IMR-90 (cell line): ENCODE results near the gene MGAT5B. TPM values are rescaled to one million over a fixed set of nuclear protein-coding genes. Genes with fewer than 3 reads are reported as not detected.

Experiments
- ATAC-seq: fragments of 200-7000 bp; cut with Tn5 transposase; 2 replicates; pipeline ENCODE4 v1.9.1; 2020; ENCODE audit warnings: low read depth, mild to moderate bottlenecking, moderate library complexity
- BruUV-seq: library from RNA; stranded (reverse); fragments of 400-500 nt; replicated peaks from 2 replicates; lab custom pipeline; 2021; lab: Mats Ljungman, UMichigan
- CTCF ChIA-PET: fragments of 300-600 bp; formaldehyde crosslinking; extraction: SDS; loops from one replicate; lab custom pipeline; 2021; ENCODE audit warnings: antibody characterized with exemption; lab: Yijun Ruan, JAX
- POLR2A ChIA-PET: fragments of 300-600 bp; sonication (Branson Sonifier 250); formaldehyde crosslinking; loops from one replicate; lab custom pipeline; 2022; ENCODE audit warnings: antibody characterized with exemption; ENCODE audit not compliant: unreplicated experiment; lab: Charles Lee
- DNase-seq: peaks from one replicate; pipeline ENCODE4 v3.0.0; 2013
- H2AFZ ChIP-seq: replicated peaks from 2 replicates; pipeline ENCODE3; 2013; ENCODE audit warnings: low read length, mild to moderate bottlenecking; ENCODE audit not compliant: poor library complexity
- H2AK5ac ChIP-seq: 2 replicates; pipeline ENCODE4 v1.6.1; 2013; ENCODE audit warnings: low read depth, low read length, inconsistent platforms
- H2AK9ac ChIP-seq: replicated peaks from 2 replicates; pipeline ENCODE3; 2013; ENCODE audit warnings: mild to moderate bottlenecking, low read depth, low read length, moderate library complexity; ENCODE audit not compliant: poor library complexity
- H2BK120ac ChIP-seq: 2 replicates; pipeline ENCODE4 v1.6.1; 2013; ENCODE audit warnings: low read depth, low read length, inconsistent platforms
- H2BK15ac ChIP-seq: 3 replicates; pipeline ENCODE4 v1.6.1; 2013; ENCODE audit warnings: low read depth, low read length, inconsistent platforms
- H2BK20ac ChIP-seq: 2 replicates; pipeline ENCODE4 v1.6.1; 2013; ENCODE audit warnings: low read depth, mild to moderate bottlenecking, inconsistent platforms, low read length, moderate library complexity
- H2BK5ac ChIP-seq: 2 replicates; pipeline ENCODE4 v1.6.1; 2013; ENCODE audit warnings: mild to moderate bottlenecking, low read depth, low read length, inconsistent platforms; ENCODE audit not compliant: poor library complexity, severe bottlenecking
- H3K14ac ChIP-seq: replicated peaks from 2 replicates; pipeline ENCODE4 v1.6.1; 2013; ENCODE audit warnings: low read depth, low read length, inconsistent platforms
- H3K18ac ChIP-seq: 2 replicates; pipeline ENCODE4 v1.6.1; 2013; ENCODE audit warnings: low read depth, low read length, control low read depth
- H3K23ac ChIP-seq: 2 replicates; pipeline ENCODE4 v1.6.1; 2013; ENCODE audit warnings: low read depth, low read length, inconsistent platforms
- H3K27ac ChIP-seq: 2 replicates; pipeline ENCODE4 v1.5.1; 2013; ENCODE audit warnings: mild to moderate bottlenecking, control low read depth, low read length; ENCODE audit not compliant: insufficient read depth
- H3K27me3 ChIP-seq: 2 replicates; pipeline ENCODE4 v1.6.1; 2013; ENCODE audit warnings: low read length; ENCODE audit not compliant: control insufficient read depth, insufficient read depth
- H3K36me3 ChIP-seq: 2 replicates; pipeline ENCODE4 v1.6.1; 2013; ENCODE audit warnings: low read length, mixed read lengths; ENCODE audit not compliant: control insufficient read depth, insufficient read depth
- H3K4ac ChIP-seq: 2 replicates; pipeline ENCODE4 v1.6.1; 2013; ENCODE audit warnings: low read depth, low read length, inconsistent platforms
- H3K4me1 ChIP-seq: 2 replicates; pipeline ENCODE4 v1.6.1; 2013; ENCODE audit warnings: low read length, mixed read lengths; ENCODE audit not compliant: control insufficient read depth, insufficient read depth
- H3K4me2 ChIP-seq: 2 replicates; pipeline ENCODE4 v1.6.1; 2013; ENCODE audit warnings: low read depth, mild to moderate bottlenecking, control low read depth, low read length, moderate library complexity
- H3K4me3 ChIP-seq: 2 replicates; pipeline ENCODE4 v1.5.1; 2013; ENCODE audit warnings: low read depth, mild to moderate bottlenecking, control low read depth, low read length, moderate library complexity; ENCODE audit not compliant: insufficient read depth
- H3K56ac ChIP-seq: 2 replicates; pipeline ENCODE4 v1.6.1; 2013; ENCODE audit warnings: low read length, inconsistent platforms; ENCODE audit not compliant: insufficient read depth; ENCODE audit errors: extremely low read depth
- H3K79me1 ChIP-seq, 2 experiments: 2 replicates each; pipeline ENCODE4 v1.6.1; 2013; ENCODE audit warnings: low read length in 2 of 2, inconsistent platforms in 1 of 2, low read depth in 1 of 2
- H3K9ac ChIP-seq: 2 replicates; pipeline ENCODE4 v1.6.1; 2013; ENCODE audit warnings: low read depth, low read length, control low read depth
- H3K9me1 ChIP-seq: 2 replicates; pipeline ENCODE4 v1.6.1; 2013; ENCODE audit warnings: low read length, inconsistent platforms; ENCODE audit not compliant: insufficient read depth
- H3K9me3 ChIP-seq: 2 replicates; pipeline ENCODE4 v1.6.1; 2013; ENCODE audit warnings: low read length; ENCODE audit not compliant: control insufficient read depth, insufficient read depth
- H4K20me1 ChIP-seq: 2 replicates; pipeline ENCODE4 v1.6.1; 2013; ENCODE audit warnings: low read length, inconsistent platforms; ENCODE audit not compliant: insufficient read depth
- H4K5ac ChIP-seq: 2 replicates; pipeline ENCODE4 v1.6.1; 2013; ENCODE audit warnings: mild to moderate bottlenecking, low read depth, low read length, control low read depth
- H4K8ac ChIP-seq, 2 experiments: 2 replicates each; pipeline ENCODE4 v1.6.1; 2013; ENCODE audit warnings: low read depth in 2 of 2, low read length in 2 of 2, control low read depth in 1 of 2, inconsistent platforms in 1 of 2
- H4K91ac ChIP-seq: 2 replicates; pipeline ENCODE4 v1.6.1; 2013; ENCODE audit warnings: low read depth, low read length, inconsistent platforms; ENCODE audit not compliant: insufficient read depth
- BHLHE40 ChIP-seq: fragments of 150-350 bp; IDR thresholded peaks from 2 replicates; pipeline ENCODE4 v1.6.1; 2016; ENCODE audit warnings: mild to moderate bottlenecking, low read depth, low read length
- CEBPB ChIP-seq: IDR thresholded peaks from 2 replicates; pipeline ENCODE4 v1.6.1; 2012; ENCODE audit warnings: low read depth, low read length, improper control_type of control experiment
- CHD1 ChIP-seq: IDR thresholded peaks from 2 replicates; pipeline ENCODE4 v1.6.1; 2012; ENCODE audit warnings: low read depth, low read length, improper control_type of control experiment
- ELK1 ChIP-seq: fragments of 150-350 bp; IDR thresholded peaks from 2 replicates; pipeline ENCODE4 v1.6.1; 2016; ENCODE audit warnings: low read depth, mild to moderate bottlenecking, low read length, moderate library complexity, borderline replicate concordance
- FOS ChIP-seq: fragments of 150-350 bp; IDR thresholded peaks from 2 replicates; pipeline ENCODE4 v1.6.1; 2016; ENCODE audit warnings: low read depth, low read length
- MAFK ChIP-seq: IDR thresholded peaks from 2 replicates; pipeline ENCODE4 v1.6.1; 2012; ENCODE audit warnings: low read depth, low read length, improper control_type of control experiment
- MAZ ChIP-seq: IDR thresholded peaks from 2 replicates; pipeline ENCODE4 v1.6.1; 2012; ENCODE audit warnings: low read depth, mild to moderate bottlenecking, low read length, improper control_type of control experiment, moderate library complexity, borderline replicate concordance
- MXI1 ChIP-seq: IDR thresholded peaks from 2 replicates; pipeline ENCODE4 v1.6.1; 2012; ENCODE audit warnings: low read depth, mild to moderate bottlenecking, low read length, moderate library complexity, borderline replicate concordance
- NFE2L2 ChIP-seq: fragments of 150-350 bp; IDR thresholded peaks from 2 replicates; pipeline ENCODE4 v1.6.1; 2016; ENCODE audit warnings: low read depth, mild to moderate bottlenecking, low read length
- POLR2A ChIP-seq: IDR thresholded peaks from 2 replicates; pipeline ENCODE4 v1.6.1; 2012; ENCODE audit warnings: mild to moderate bottlenecking, low read depth, low read length
- RCOR1 ChIP-seq: IDR thresholded peaks from 2 replicates; pipeline ENCODE4 v1.6.1; 2012; ENCODE audit warnings: mild to moderate bottlenecking, low read length, improper control_type of control experiment; ENCODE audit not compliant: insufficient replicate concordance
- RFX5 ChIP-seq: IDR thresholded peaks from 2 replicates; pipeline ENCODE4 v1.8.0; 2012; ENCODE audit warnings: low read depth, mild to moderate bottlenecking, low read length, moderate library complexity
- WGBS, 2 experiments: methylation state at CpG; one replicate each; pipeline versions ENCODE4 v1.1.5 to v1.1.7; 2013; ENCODE audit warnings: missing lambda C conversion rate in 2 of 2; ENCODE audit not compliant: insufficient read length in 1 of 2; ENCODE audit errors: extremely low coverage in 2 of 2; 5-methylcytosine and 5-hydroxymethylcytosine counted together
- dilution Hi-C: fragments of 300-500 bp; cut with HindIII; formaldehyde crosslinking; loops from one replicate; pipeline ENCODE4 v1.14.3; 2018; ENCODE audit warnings: low sequenced_read_pairs; ENCODE audit not compliant: unreplicated experiment
- in situ Hi-C: fragments of 300-500 bp; cut with MboI; formaldehyde crosslinking; loops from 3 replicates; pipeline ENCODE4 v1.14.3; 2019; ENCODE audit warnings: low sequenced_read_pairs, inconsistent platforms, mixed read lengths
- intact Hi-C: fragments of 100-400 bp; cut with micrococcal nuclease; formaldehyde crosslinking; loops from 2 replicates; pipeline ENCODE4 v1.10.0; 2022
- polyA plus RNA-seq, 3 experiments: library from polyadenylated mRNA; depleted of rRNA; stranded (reverse); fragments of >200 nt; gene quantifications; 2 replicates each; pipeline ENCODE4 v1.2.3, GENCODE V29; 2012; ENCODE audit warnings: low replicate concordance in 1 of 3
- total RNA-seq: library from RNA; depleted of rRNA; stranded (reverse); fragments of >200 nt; gene quantifications from 2 replicates; pipeline ENCODE4 v1.2.3, GENCODE V29; 2012

The MGAT5B gene
- total and polyA plus RNA-seq, 2 of the 4 experiments (the other 2 are of a cell fraction): 0.54 to 2.0 TPM

GRCh38 chr17:76868176-76868668, at the start of gene MGAT5B (continued):
- no peak for TF ChIP-seq RFX5
- no peak for TF ChIP-seq RCOR1
- no peak; the same call in 1 of the 2 replicates for TF ChIP-seq MAZ
- no peak for TF ChIP-seq ELK1
- no peak for TF ChIP-seq MXI1

GRCh38 chr17:76820039-76820438, 48.2 kb upstream of the MGAT5B start:
- in situ Hi-C loops: no loop called here
- CTCF ChIA-PET: interaction anchor here (1.3 kb wide), 1 partner anchor 236 kb away, joined by 4 read pairs; no protein-coding TSS in a partner anchor

More at GRCh38 chr17:76820039-76820438, 48.2 kb upstream of the MGAT5B start:
- no peak overlapping the region for H3K23ac ChIP-seq
- no peaks in the 10 kb centered on the region for H3K36me3 ChIP-seq
- intact Hi-C loops (no loop called here), dilution Hi-C loops (no loop called here)
- WGBS, 2 experiments: no CpG with 5 or more reads among the region's 1 CpG
- peaks cover 21% of the 10 kb centered on the region for H3K27me3 ChIP-seq
- no peak overlapping the region for H2AFZ ChIP-seq
- no peak overlapping the region for H3K9ac ChIP-seq
- no peak for TF ChIP-seq POLR2A
- no peak for TF ChIP-seq RCOR1
- TF ChIP-seq FOS: no peak
- TF ChIP-seq MXI1: no peak
- no peak for TF ChIP-seq CHD1
- no peak for TF ChIP-seq CEBPB
- no peak for TF ChIP-seq MAFK
- no peak for TF ChIP-seq BHLHE40
- TF ChIP-seq NFE2L2: no peak
- H3K27ac ChIP-seq: no peak overlapping the region
- H4K20me1 ChIP-seq: no peaks in the 10 kb centered on the region
- no peaks in the 10 kb centered on the region for H3K9me3 ChIP-seq
- H3K18ac ChIP-seq: no peak overlapping the region
- H3K4me2 ChIP-seq: no peak overlapping the region
- no peak overlapping the region for H4K8ac ChIP-seq
- H4K5ac ChIP-seq: no peak overlapping the region
- DNase-seq (no peak), ATAC-seq (no peak)
- no TSS peak for BruUV-seq
- no peaks in the 10 kb centered on the region for H3K79me1 ChIP-seq
- H2BK5ac ChIP-seq: no peak overlapping the region
- H3K9me1 ChIP-seq: no peaks in the 10 kb centered on the region
- no peak overlapping the region for H2BK20ac ChIP-seq
- H2AK9ac ChIP-seq: no peak overlapping the region
- no peak overlapping the region for H4K91ac ChIP-seq
- H3K4me1 ChIP-seq: no peaks in the 10 kb centered on the region
- no peak overlapping the region for H2BK120ac ChIP-seq
- no peak overlapping the region for H2BK15ac ChIP-seq
- H3K56ac ChIP-seq: no peak overlapping the region
- no peak overlapping the region for H2AK5ac ChIP-seq
- H3K4ac ChIP-seq: no peak overlapping the region
- H3K4me3 ChIP-seq: no peak overlapping the region
- POLR2A ChIA-PET: no interaction called here
- no peak overlapping the region for H3K14ac ChIP-seq
